Stimulated activated CD8-positive, alpha-beta memory T cell treated with anti-CD3 and anti-CD28 coated beads, Interleukin-7, amount 100 ng/mL, for 1 hour (primary cell): ENCODE results near the gene FCHSD1.
A peak's percentile ranks its signal among the peaks of the same experiment; 100 is the strongest.
"Not testable (repeated sequence)": the region's sequence is repeated elsewhere in the genome, so short reads cannot be mapped to it uniquely, and the experiment has no call there.

Source experiments
- DNase-seq, 2 donors: peaks; one replicate each; pipeline ENCODE4 v3.0.0-alpha.2; 2020; ENCODE audit warnings: low read depth in 2 of 2

FCHSD1 gene

DNA sequence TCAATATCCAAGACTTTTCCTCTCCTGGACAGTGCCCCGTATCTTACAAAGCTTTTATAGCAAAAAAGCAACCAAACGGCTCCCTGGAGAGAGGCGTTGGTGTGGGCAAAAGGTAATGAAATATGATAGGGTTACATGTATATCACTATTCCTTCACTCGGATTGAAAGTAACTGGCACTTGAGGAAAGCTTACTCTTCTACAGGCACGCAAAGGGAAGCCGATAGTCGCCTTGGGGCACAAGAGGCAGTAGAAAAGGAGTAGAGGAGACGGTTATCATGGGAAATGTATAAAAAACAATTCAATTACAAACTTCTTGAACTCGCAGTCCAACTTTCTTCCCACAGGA lies 33.6 kb downstream of the FCHSD1 start:
- DNase-seq: no peak

DNA sequence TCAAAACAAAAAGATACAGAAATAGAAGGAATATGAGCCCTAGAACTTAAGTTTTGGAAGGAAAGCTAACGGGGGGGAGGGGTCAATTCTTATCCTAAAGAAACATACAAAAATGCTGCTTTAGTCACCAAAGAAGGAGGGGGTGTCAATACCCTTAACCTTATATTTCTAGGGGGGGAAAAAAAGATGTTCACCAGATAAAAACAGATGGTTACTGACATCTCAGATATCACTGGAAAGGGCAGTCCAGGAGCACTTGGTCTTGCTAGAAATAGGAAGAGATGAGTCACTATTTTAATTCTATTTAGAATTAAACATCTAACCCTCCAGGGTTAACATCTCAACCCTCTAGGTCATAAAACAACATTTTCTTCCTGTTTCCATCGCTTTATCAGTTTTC lies 34.1 kb downstream of the FCHSD1 start:
- no peak for DNase-seq

DNA sequence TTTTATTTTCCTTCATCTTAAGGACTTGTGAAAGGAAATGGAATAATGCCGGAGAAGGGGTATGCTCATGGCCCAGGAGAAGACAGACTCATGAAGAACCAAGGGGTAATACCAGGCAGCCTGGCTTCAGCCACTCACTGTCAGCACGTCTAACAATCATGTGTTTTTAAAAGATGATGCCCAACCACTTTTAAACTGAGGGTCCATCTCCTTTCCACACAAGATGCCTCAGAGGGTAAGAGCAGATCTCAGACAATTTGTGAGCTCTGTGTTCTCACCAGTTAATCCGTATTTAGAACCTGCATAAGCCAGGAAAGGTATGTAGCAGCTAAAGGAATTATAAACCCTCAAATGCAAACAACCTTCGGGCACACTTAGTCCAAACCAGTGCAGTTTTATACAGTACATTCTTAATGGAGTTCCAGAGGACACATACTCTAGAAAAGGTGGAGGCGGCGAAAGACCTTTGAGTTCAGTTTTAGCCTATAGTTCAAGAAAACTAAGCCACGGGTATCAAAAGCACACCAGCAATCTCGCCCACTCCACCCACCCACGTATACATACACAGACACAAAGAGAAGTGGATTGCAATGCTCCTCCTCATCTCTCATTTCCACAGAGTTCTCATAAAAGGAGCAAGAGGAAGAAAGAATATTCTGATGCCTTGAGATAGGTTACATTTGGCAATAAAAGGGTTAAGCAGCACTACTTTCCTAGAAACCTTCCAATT lies 35.1 kb downstream of the FCHSD1 start:
- DNase-seq: no peak

DNA sequence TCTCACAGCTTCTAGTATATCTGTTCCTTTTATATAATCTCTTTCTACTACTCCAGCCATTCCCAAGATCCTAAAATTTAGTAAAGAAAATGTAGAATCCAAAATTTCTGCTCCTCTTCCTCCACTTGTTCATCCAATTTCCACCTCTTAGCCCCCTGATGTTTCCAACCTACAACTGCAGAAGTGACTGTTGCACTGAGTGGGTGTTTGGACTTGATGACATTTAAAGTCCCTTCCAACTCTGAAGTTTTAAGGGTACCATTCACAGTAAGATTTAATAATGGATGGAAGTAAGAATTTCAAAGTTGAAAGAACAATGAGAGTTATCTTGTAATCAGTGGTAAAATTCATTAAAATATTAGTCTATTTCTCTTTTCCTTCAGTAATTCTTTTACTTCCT lies 37.9 kb downstream of the FCHSD1 start:
- DNase-seq: no peak

DNA sequence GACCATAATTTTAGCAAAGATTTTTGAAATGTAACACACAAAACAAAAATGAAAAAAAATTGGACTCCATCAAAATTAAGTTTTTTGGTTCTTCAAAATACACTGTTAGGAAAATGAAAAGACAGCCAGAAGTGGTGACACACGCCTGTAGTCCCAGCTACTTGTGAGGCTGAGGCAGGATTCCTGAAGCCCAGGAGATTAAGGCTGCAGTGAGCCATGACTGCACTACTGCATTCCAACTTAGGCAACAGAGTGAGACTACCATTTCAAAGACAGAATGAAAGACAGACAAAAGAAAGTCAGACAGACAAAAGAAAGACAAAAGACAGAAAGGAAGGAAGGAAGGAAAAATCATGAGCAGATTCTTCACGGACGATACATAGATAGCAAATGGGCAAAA lies 39.9 kb downstream of the FCHSD1 start:
- DNase-seq: no peak

DNA sequence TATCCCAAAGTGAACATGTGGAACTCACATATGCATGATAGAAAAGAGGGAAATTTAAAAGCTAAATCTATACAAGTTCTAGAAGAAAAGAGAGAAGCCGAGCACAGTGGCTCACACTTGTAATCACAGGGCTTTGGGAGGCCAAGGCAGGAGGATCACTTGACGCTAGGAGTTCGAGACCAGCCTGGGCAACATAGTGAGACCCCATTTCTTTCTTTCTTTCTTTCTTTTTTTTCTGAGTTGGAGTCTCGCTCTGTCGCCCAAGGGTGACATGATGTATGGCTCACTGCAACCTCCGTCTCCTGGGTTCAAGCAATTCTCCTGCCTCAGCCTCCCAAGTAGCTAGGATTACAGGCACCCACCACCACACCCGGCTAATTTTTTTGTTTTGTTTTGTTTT lies 41.3 kb downstream of the FCHSD1 start:
- not testable (repeated sequence) for DNase-seq

DNA sequence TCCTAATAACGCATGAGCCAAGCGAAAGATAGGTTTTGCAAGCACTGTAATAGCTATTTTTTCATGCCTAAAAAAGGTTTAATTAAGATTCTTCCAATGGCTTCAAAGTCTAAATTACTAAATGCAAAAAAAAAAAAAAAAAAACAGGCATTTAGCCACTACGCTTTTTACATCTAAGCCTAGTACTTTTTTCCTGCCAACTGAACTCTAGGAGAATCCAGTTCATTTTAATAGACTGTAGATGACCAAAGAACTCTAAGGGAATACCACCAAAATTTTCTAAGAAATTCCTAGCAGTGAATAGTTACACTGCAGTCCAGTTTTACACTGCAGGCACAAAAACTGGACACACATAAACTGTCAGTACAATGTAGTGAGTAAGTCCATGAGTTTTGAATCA lies 42.2 kb downstream of the FCHSD1 start:
- DNase-seq: no peak

DNA sequence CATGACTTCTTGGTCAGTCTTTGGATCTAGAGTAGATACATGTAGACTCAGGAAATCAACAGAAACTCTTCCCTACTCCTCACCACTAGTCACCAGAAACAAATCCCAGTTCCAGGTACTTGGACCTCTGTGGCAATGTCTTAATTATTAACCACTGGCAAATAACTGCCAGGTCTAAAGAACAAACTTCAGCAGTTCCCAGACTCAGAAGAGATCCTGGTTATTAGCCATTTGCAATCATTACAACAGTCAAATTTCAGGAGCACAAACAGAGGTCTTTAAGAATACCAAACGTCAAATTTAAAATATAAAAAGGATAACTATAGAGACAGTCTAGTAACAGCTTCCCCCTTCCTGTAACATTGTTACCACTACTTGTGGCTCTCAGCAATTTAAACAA lies 42.7 kb downstream of the FCHSD1 start:
- no peak for DNase-seq

DNA sequence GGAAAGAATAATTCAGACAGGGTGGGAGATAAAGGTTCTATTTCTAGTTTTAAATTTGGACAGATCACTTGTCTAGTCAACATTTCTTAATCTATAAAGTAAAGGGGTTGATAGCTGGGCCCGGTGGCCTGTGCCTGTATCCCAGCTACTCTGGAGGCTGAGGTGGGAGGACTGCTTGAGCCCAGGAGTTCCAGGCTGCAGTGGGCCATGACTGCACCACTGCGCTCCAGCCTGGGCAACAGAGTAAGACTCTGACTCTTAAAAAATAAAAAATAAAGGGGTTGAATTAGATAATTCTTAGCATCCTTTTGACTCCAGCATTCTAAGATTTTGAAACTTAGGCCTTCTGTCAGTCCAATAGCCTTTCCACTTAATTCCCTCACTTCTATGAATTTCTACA lies 43.2 kb downstream of the FCHSD1 start:
- no peak for DNase-seq

DNA sequence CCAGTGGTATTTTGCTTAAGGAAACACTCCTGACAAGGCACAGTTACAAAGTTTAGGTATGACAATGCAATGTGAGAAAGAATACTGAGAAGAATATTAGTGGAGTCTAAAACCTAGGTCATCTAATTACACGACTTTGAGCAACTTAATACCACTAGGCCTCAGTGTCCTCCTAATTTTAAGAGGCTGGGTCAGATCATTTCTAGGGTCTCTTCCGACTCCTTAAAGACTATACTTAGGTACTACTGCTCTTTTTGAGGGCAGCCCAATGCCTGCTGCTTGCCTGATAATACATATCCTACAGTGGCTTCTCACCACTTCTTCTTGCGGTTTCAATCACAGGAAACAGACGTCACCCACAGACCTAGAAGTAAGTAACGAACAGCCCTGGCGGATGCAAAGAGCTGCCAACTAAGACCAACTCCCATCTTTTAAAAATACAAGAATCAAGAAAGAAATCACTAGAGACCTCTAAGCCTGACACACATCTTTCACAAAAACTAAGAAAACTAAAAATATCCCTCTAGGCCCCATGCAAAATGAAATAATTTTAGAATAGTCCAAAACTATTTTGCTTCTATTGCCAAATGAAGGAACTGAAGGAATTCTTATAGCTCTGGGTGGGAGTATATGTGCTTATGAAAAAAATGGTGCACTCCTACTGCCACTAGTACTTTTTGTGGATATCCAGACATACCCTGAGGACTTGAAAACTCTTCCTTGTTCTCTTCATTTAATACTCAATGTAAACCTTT lies 45.5 kb downstream of the FCHSD1 start:
- peak; percentile 47 to 48 for DNase-seq

DNA sequence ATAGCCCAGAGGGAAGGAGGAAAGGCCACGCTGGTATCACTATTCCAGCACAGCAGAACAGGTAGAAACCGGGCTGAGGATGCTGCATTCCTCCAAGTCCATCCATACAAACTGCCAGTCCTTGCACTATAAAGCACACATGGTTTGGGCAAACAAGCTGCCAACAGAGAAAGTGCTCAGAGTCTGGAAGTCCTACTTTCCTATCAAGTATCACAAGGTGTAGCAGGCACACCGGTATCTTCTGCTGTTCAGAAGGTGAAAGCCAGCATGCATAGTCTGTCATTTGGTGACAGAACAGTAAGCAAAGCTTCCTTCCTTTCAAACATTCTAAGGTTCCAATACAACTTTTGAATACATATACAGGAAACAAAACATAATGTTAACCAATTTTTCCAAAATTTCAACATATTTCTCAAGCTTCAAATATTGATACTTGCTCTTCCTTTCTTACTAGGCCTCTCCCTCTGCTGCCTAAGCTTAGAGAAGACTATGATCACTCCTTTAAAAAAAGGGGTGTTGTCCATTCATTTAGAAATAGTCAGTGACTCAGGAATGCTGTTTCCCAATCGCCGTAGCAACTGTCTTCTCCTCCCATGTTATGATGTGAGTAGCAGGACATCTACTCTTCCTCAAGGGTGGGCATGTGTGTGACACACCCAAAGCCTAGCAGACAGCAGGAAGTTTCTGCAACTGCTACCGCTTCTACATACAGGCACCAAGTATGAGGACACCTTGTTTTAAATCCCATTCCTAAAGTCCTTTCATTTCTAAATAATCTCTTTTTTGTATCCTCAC lies 47.1 kb downstream of the FCHSD1 start:
- no peak for DNase-seq

DNA sequence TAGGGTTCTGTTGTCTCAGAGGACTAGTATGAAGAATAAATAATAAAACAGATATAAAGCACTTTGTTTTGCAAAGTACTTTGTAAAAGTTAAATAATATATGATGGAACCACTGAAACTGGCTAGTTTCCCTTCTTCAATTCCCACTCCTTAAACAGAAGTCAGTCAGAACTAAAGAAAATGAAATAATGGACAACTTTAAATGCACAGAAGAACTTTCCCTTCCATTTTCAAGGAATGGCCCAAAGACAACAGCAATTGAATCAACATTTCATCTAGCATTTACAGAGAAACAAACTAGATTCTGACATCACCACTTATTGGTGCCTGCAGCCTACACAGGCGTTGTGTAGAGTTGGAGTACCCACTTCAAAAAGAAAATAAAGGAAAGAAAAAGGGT lies 48.6 kb downstream of the FCHSD1 start:
- no peak for DNase-seq

DNA sequence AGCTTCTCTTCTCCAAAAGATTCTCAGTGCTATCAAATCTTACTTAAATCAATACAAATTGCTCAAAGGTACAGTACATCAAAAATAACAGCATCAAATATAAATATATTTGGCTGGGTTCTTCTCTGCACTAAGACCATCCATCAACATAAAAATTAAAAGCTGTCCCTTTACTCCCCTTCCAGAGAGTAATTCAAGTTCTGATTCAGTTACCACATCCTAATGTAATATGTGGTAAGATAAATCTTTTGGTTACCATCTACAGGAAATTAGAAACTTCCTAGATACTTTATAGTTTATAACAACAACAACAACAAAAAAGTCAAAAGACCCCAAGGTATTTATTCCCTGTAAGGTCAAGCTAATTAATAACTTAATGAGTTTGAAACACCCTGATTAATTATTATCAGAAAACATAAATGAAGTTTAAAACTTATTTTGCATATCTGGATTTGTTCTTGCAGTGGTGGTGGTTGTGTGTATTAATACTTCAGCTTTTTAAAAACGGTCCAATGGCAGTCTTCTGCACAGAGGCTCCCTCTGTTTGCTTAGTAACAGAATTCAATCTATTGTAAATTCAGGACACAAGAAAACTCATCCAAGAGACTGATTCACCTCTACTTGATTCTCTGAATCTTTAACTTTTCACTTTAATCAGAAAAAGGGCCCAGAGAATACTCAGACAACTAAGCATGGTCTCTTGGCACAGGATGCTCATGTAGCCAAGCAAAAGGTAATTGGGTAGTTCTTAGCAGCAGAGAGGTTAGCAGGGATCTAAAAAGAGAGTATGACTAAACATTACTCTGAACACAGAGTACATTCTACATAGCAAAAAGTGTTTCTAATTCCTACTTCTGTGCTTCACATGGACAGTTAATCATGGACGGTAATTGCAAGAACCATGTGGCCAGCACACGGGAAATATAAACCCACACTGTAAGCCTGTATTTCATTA lies 52.5 kb downstream of the FCHSD1 start:
- DNase-seq: no peak

DNA sequence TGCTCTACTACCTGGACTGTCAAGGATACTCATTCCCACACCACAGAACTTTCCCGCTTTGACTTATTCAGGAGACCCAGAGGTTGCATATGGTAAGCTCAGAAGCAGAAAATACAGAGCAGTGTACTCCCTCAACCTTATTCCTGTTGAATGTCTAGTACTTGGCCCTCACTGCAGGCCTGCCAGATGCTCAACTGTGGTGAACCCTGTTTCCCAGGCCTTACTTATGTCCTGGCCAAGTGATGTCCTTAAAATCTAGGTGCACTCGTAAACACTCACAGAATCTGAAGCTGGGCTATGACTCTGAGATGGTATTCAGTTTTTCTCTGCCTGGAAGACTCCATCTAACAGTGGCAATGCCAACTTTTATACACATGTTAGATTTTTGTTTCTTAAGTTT lies 53.4 kb downstream of the FCHSD1 start:
- no peak for DNase-seq

DNA sequence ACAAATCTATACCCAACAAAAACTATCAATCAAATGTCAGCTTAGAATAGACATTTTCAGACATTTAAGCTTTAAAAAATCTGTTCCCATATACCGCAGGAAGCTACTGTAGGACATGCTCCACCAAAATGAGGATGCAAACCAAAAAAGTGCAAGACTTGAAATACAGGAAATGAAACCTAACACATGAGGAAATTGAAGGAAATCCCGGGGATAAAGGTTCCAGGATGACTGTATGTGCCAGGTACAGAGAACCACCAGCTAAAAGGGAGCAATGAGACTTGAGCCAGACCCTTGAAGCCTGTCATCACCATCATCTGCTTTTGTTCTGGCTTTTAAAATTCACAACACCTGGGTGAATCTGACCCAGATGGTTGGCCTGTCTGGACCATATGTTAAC lies 53.8 kb downstream of the FCHSD1 start:
- DNase-seq: no peak

DNA sequence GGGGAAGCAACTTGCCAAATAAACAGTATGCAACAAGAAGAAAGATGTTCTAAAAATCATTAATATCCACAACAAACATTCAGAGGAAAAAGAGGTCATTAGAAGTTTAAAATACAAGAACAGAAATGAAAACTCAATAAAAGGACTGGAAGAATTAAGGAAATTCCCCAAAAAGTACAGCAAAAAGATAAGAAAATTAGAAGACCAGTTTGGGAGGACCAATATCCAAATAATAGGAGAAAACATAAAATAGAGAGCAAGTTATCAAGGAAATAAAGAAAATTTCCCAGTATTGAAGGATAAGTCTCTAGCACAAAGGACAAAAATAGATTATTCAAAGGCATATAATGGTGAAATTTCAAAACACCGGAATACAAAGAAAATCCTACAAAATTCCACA lies 54.4 kb downstream of the FCHSD1 start:
- DNase-seq: no peak

DNA sequence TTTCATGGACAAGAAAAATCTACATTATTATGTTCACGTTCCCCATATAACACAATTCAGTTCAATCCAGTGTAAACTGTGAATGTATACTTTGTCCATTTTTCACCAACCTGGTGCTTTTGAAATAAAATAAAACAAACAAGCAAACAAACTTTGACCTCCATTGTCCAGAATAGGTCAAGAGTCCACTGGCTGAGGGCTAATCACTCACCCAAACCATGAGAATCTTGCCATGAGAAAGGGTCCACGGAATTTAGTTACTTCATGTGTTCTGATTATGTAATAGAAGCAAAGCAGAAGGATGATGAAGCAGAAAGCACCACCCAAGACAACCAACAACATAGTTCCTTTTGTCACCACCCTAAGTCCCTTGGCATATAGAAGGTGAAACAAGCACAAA lies 61.1 kb downstream of the FCHSD1 start:
- DNase-seq: no peak
